Activated T-cell treated with anti-CD3 and anti-CD28 coated beads, Interleukin-2, amount 50 U/mL, for 1 hour (primary cell): ENCODE data around the gene CENPP.
A peak's percentile ranks its signal among the peaks of the same experiment; 100 is the strongest.
"Not testable (repeated sequence)": the region's sequence is repeated elsewhere in the genome, so short reads cannot be mapped to it uniquely, and the experiment has no call there.

Experiments used
- DNase-seq: peaks from one replicate; pipeline ENCODE4 v3.0.0-alpha.2; 2020

Gene CENPP

DNA sequence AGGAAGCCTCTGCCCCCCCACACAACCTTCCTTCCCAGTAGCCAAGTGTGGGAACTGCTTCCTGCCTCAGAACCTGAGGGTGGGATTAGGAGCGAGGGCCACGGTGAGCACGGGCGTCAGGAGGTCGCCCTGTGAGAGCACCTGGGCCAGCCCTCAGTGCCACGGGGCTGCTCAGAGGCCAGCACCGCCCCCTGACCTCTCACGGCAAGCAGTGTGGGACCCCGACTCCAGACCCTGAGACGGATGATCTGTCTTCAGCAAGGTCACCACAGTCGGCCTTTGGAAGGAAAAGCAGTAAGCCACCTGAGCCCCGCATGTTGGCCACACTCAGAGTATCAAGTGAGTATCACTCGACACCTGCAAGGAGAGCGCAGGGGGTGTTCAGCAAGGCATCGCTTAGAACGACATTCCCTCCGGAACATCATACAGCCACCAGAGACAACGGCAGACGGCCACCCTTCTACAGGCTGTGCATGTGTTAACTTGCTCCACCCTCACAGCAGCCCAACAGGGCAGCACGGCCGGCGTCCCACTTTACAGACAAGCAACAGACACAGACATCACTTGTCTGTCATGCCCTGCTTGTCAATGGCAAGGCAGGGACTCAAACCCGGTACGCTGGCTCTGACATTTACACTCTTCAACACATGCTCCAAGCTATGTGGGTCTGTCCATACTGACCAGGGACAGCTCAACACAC, 294.0 kb downstream of the CENPP start:
- no peak for DNase-seq

DNA sequence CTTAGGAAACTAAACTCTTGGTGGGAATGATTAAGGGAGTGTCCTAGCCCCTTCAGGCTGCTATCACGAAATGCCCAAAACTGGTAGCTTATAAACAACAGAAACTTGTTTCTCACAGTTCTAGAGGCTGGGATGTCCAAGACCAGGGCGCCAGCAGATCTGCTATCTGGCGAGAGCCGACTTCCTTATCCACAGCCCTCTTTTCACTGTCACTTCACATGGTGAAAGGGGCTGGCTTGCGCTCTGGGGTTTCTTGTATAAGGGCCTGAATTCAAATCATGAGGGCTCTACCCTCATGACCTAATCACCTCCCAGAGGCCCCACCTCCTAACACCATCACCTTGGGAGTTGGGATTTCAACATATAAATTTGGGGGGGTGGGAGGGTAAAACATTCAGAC, 295.1 kb downstream of the CENPP start:
- DNase-seq = no peak

DNA sequence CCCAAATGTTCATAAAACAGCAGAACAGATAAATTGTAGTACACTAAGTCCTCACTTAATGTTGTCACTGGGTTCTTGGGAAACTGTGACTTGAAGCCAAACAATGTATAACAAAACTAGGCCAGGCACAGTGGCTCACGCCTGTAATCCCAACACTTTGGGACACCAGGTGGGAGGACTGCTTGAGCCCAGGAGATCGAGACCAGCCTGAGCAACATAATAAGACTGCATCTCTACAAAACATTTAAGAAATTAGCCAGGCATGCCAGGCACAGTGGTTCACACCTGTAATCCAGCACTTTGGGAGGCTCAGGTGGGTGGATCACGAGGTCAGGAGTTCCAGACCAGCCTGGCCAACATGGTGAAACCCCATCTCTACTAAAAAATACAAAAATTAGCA, 298.2 kb downstream of the CENPP start:
- DNase-seq = not testable (repeated sequence)

DNA sequence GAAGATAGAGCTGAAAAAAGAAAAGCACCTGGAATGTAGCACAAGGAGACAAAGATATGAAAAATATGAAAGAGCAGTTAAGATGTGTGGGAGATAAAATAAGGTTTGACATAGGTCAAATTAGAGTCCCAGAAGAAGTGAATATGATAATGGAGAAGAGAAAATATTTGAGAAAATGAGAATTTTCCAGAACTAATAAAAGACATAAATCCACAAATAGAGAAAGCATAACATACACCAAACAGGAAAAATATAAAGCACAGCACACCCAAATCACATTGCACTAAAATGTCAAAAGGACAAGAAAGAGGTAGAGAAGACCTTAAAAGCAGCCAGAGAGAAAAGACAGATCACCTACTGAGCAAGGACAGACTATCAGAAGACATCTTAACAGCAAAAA, 300.7 kb downstream of the CENPP start:
- DNase-seq = no peak

DNA sequence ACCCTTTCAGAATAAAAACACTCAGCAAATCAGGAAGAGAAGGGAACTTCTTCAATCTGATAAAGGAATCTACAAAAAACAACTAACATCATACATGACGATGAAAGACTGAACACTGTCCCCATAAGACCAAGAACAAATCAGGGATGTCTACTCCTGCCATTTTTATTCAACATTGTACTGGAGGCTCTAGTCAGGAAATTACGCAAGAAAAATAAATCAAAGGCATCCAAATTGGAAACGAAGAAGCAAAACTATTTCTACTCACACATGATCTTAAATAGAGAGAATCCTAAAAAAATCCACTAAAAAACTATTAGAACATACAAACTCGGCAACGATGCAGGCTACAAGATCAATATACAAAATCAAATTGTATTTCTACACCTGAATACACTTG, 301.9 kb downstream of the CENPP start:
- no peak for DNase-seq

DNA sequence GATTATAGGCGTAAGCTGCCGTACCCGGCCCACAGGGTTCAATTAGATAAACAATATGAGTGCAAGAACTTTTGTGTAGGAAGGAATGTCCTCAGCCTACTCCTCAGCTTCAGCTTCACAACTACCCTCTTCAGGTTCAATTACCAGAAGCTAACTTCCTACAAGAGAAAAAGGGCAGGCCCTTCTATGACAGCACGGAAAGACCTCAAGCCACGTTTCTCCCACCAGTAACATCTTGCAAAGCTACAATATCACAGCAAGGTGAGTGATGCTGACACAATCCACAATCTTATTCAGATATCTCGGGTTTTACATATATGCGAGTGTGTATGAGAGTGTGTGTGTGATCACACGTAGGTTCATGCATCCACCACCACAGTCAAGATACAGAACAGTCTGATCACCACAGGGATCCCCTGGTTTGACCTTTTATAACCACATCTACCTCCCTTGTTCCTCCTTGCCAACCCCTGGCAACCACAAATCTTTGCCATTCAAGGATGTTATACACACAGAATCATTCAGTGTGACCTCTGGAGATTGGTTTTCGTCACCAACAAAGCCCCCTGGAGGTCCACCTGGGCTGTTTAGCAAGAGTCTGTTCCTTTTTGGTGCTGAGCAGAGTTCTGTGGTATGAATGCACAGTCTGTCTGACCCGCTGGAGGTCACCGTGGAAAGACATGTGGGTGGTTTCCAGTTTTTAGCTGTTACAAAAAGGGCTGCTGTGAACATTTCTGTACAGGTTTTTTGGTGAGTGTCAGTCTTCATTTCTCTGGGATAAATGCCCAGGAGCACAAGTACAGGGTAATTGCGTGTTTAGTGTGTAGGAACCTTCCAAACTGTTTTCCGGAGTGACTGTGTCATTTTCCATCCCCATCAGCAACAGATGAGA, 305.9 kb downstream of the CENPP start:
- no peak for DNase-seq

DNA sequence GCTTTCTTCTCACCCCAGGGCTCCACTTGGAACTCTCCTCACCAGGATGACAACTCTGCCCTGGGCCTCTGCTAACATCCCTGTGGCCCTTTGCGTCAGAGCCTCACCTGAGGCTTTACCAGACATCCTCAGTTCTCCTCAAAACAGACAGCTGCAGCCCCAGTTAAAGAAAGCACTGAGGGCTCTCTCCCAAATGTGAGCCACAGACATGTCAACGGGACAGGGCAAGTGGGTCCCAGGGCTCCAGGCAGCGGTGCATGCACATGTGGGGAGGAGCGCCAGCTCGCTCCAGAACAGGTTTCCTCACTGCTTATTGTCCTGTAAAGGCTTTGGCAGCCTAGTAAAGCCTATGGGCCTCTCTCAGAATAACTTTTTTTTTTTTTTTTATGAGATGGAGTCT, 306.9 kb downstream of the CENPP start:
- no peak for DNase-seq

DNA sequence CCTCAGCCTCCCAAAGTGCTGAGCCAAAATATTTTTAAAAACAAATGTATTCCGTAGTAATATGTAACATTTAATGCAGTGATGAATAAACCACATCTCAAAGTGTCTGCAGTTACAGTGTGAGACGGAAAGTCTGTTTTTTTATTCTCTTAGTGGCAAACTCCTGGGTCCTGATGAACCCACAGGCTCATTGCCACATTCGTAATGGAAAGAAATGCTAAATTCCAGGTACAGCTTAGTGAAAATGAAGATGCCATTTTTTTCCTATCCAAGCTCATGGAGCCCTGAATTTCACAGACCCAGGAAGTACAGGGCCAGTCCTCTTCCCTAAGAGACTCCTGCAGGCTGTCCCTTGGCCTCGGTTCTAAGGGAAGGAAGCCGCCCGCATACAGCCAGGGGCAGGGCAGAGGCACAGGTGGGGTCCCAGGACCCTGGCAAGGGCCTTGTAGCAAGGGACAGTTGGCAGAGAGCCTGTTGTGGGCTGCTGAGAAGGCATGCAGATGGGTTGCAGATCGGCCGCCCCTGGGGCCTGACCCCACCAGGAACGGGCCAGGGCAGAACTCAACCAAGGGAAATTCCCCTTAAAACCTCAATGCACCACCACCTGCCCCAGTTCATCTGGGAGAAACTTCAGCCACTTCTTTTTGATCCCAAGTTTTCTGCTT, 308.0 kb downstream of the CENPP start:
- DNase-seq = no peak

DNA sequence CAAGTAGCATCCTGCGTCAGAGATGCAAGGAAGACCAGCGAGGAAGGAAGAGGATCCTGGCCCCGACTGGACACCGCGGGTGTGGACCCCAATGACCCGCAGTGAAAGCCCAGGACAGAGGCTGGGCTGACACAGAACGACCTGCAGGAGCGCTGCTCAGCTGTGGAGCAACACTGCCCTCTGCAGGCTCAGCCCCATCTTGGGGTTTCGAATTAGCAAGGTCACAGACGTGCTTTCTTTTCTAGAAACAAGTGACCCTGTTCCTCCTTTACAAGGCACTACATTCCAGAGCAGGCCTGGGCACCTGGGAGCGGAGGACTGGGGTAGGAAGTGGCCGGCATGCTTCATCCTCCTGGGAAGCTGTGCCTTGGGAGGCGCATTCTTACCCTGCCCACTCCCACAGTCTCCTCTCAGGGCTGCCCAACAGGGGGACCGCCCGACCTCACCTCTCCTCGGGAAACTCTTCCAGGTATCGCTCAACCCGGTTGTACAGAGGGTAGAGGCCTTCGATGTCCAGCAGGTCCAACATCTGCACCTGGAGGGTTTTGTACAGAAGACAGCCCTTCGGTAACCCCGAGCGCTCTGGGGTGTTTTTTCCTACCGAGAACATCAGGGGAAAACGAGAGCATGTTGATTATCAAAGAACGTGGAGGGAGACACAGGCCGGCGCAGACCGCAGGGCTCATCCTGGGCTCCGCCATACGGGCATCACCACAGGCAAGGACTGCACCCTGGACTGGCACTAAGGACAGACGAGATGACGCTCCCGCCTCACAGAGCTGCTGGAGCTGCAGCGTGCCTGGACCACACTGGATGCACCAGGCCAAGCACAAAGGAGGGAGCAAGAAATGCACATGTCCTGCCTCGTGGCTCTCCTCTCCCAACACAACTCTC, 309.2 kb downstream of the CENPP start:
- DNase-seq = peak; percentile 68

DNA sequence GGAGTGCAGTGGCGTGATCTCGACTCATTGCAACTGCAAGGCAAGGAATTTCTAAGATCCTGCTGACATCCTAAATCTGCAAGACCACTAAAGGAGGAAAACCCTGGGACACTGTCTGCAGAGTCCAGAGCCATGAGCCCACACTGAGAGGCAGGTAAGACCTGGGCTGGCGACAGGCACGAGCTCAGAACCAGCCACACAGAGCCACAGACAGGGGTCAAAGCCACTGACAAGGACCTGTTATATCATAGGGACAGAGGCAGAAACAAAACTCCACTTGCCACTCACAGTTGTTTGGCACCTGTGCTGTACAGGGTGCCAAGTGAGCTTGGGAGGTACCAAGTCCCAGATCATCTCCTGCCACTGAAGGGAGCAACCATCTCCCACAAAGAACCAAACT, 310.0 kb downstream of the CENPP start:
- DNase-seq = no peak

DNA sequence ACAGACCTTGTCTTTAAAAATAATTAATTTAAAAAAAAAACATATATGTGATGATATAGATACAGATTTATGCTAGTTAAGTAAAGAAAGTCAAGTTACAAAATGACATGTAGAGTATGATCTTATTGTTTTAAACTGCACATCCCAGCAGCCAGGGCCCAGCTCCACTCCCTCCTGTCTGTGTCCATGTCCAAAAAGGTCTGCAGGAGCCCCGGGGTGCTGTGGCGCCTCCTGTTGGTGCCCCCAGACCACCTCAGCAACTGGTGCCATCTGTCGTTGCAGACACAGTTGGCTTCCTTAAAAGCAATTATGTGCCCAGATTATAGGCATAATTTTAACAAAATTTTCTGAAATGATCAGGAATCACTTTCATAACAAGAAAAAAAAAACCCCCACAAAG, 310.9 kb downstream of the CENPP start:
- DNase-seq = no peak

DNA sequence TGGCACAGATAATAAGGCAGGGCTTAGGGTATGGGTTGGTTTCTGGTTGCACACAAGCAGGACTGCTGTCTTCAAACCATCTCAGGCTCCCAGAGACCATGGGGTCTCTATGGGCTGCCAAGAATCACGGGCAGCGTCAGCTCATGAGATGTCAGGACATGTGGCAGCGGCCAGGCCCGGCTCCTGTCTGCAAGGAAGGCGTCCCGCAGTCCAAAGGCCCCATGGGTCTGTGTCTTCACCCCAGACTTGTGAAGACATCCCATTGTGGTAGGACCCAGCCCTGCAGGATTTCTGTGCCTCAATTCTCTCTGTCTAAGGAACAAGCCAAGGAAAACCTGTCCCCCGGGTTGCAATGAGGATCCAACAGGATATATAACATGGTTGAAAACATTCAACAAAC, 311.6 kb downstream of the CENPP start:
- DNase-seq = no peak

DNA sequence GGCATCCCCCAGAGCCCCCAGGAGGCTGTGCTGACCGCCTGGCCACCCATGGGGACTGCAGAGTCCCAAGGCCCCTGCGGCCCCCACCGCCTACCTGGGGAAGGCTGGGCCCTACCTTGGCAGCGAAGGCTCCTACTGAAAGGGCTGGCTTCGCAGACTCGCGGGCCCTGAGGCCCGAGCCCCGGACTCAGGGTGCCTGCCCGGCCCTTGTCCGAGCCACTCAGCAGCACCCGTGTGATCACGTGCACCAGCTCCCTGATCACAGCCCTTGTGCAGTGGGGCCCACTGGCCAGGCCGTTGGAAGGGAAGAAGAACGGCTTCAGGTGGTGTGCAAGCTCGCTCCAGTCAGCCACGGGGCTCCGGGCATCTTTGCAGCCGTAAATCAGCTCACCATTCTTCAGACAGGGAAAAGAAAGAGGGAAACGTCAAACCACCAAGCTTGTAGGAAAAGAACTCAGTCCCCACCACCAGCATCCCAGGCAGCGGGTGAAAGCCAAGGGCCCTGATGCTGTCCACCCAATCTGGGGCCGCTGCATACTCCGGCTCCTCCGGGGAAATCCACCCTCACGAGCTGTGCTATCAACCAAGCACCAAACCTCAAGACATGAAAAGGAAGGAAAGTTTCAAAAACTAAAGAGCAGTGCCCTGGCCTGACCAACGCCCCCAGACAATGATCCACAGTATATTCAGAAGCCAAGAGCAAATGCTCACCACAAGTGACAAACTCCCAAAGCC, 312.3 kb downstream of the CENPP start:
- DNase-seq = no peak

DNA sequence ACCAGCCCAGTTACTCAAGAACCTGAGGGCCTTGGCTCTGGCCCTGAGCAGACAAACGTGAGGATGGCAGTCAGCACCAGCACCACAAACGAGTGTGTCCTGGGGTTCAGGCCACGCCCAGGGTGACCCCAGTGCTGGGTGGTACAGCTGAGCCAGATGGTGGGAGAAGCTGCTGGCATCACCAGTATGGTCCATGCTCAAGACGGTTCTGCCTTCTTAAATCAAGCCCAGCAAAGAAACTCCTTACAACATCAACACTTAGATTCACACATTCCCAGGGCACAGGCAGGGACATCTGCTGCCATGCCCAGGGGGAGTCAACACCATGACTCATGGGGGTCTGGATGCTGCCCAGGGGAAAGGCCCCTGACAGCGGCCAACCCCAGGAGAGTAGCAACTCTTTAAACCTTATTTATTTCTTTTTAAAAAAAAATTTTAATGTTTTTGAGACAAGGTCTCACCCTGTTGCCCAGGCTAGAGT, 312.9 kb downstream of the CENPP start:
- DNase-seq = no peak

DNA sequence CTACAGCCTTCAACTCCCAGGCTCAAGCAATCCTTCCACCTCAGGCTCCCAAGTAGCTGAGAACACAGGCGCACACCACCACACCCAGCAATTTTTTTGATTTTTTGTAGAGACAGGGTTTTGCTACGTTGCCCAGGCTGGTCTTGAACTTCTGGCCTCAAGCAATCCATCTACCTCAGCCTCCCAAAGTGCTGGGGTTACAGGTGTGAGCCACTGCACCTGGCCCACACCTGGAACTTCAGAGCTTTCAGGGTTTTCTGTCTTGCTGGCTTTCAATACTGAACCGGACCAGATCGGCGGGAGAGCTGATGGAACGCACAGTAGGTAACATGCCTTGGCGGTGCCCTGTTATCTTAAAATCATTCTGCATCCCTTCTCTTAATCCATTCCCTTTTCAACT, 313.4 kb downstream of the CENPP start:
- no peak for DNase-seq

DNA sequence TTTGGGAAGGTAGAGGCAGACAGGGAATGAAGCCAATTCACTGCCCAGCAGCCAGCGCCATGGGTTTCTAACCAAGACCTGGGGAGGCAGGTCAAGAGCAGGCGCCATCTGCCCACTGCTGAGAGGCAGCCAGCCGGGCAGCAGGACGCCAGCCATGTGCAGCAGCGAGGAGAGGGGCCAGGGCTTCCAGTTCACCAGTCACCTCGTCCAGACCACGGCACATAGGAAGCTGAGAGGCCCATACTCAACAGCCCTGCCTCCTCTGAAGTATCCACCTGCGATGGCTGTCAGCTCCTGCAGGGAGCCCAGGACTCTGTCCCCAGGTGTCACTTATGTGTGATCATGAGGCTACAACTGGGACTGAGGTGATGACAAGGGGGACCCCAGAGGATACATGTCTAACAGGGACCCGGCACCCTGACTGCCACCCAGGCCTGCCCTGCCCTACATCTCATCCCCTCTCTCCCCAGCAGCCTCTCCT, 314.1 kb downstream of the CENPP start:
- DNase-seq = no peak

DNA sequence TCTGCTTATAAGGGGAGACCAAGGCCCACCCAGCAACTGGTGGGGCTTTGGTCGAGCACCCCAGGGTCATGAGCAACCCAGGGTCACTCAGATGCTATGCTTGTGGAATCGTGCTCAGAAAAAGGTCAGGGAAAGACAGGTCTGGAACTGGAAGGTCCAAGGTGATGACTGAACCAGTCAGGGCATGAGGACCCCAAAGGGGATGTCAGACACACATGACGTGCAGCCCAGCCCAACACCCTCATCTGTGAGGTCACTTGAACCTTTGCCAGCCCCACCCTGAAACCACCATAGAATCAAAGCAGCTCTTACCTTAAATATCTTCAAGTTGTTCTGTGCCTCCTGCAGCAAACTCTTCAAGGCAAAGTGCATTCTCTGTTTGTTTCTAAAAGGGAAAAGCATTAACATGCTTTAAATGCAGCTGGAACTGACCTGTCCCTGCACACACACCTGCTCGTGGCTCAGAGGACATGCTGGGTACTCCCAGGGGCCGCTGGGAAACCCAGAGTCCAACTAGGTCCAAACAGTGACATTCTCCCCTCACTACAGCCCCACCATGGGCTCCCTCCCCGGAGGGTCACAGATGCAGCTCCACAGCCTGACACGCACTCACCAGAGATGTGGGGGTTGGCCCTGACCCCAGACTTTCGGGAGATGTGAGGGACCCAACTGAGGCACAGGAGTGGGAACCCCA, 314.8 kb downstream of the CENPP start:
- DNase-seq = no peak

DNA sequence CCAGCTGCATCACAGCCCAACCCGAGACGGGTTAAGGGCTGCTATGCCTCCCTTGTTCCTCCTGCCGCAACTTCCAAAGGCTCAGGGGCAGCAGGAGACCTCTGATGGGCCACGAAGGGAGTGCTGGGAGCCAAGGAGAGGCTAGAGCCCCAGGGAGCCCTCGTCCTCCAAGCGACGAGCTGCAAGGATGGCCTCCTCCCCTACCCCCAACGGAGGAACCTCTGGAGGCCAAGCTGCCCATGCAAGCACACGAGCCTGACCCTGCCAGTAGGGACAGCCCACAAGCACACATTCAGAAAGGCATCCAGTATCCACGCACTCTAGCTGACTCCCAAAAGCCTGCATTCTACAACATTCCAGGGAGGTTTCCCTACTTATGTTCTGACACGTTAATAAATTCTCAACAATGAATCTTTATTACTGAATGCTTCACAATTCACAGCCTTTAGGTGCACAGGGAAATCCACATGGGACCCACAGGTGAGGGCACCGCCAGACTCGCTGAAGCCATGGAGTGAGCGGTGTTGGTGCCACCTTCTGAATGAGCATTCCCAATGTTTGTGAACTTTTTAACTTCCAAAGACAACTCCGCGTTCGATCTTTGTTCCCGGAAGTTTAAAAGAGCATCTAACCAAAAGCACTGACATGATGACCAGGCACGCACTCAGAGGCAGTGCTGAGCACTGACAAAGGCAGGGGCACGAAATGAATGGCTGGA, 315.5 kb downstream of the CENPP start:
- no peak for DNase-seq

DNA sequence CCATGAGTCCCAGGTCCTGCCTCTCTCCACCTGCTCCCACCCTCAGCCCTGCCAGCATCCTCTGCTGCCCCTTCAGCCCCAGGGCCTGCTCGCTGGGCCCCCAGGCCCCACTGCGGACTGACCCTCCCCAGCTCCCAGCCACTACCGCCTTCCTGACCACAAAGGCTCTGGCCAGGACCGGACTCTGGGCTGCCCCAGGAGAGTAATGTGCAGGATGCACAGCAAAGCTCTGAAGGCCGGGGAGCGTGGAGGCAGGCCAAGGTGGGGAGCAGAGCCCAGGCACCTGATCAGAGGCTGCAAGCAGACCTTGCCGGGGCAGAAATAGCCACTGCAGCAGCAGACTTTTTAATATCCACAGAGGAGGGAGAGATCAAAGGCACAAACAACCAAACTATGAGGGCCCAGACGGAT, 316.3 kb downstream of the CENPP start:
- no peak for DNase-seq

DNA sequence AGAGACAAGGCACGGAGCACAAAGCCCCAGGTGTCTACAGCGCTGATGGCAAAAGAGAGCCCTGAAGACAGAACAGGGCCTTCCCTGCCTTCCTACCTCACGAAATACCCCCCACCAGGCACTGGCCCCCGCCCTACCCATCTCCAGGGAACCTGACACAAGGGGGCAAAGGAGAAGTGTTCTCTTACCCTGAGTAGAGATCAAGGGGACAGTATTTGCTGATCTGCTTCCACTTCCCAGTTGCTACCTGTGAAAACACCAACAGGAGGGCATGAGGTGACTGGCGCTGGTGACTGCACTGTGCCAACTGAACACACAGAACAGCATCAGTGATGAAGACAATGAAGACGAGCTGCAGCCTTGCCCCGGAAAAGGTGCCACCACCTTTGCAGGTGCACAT, 316.8 kb downstream of the CENPP start:
- no peak for DNase-seq
